Liver (tissue), 3 donors: Measurements from ENCODE around the gene MACROH2A1.

Experiments used
- FOXA1 ChIP-seq: IDR thresholded peaks from 2 replicates; pipeline ENCODE4 v1.6.1; 2016; ENCODE audit warnings: antibody characterized with exemption
- FOXA2 ChIP-seq: IDR thresholded peaks from 2 replicates; pipeline ENCODE4 v1.6.1; 2016; ENCODE audit warnings: antibody characterized with exemption
- GABPA ChIP-seq, 2 donors: IDR thresholded peaks in 1 of 2; conservative IDR thresholded peaks in 1 of 2; 2 replicates each; pipeline ENCODE4 v1.6.1; 2016; ENCODE audit warnings: antibody characterized with exemption in 2 of 2, mild to moderate bottlenecking in 1 of 2, moderate library complexity in 1 of 2
- HNF4G ChIP-seq: IDR thresholded peaks from 2 replicates; pipeline ENCODE4 v1.6.1; 2016; ENCODE audit warnings: antibody characterized with exemption
- JUND ChIP-seq, 2 donors: IDR thresholded peaks; 2 replicates each; pipeline ENCODE4 v1.6.1; 2016; ENCODE audit warnings: antibody characterized with exemption in 2 of 2
- NR2F2 ChIP-seq: IDR thresholded peaks from 2 replicates; pipeline ENCODE4 v1.6.1; 2016; ENCODE audit warnings: antibody characterized with exemption
- RAD21 ChIP-seq, 2 donors: IDR thresholded peaks; 2 replicates each; pipeline ENCODE4 v1.6.1; 2016; ENCODE audit warnings: antibody characterized with exemption in 2 of 2, mild to moderate bottlenecking in 2 of 2
- REST ChIP-seq: IDR thresholded peaks from 2 replicates; pipeline ENCODE4 v1.6.1; 2016; ENCODE audit warnings: antibody characterized with exemption, mild to moderate bottlenecking
- SP1 ChIP-seq: IDR thresholded peaks from 2 replicates; pipeline ENCODE4 v1.6.1; 2018; ENCODE audit warnings: antibody characterized with exemption, mild to moderate bottlenecking
- TAF1 ChIP-seq: conservative IDR thresholded peaks from 2 replicates; pipeline ENCODE4 v1.6.1; 2016; ENCODE audit warnings: antibody characterized with exemption, mild to moderate bottlenecking
- YY1 ChIP-seq: IDR thresholded peaks from 2 replicates; pipeline ENCODE4 v1.6.1; 2016; ENCODE audit warnings: antibody characterized with exemption, mild to moderate bottlenecking
- TF ChIP-seq, protein P1 (sequence below): fragments of 150-350 bp; IDR thresholded peaks from 2 replicates; pipeline ENCODE4 v1.5.1; 2017; ENCODE audit warnings: improper control_type of control experiment, low read depth, low read length; ENCODE audit not compliant: missing input control
- TF ChIP-seq, protein P2 (sequence below): IDR thresholded peaks from 2 replicates; pipeline ENCODE4 v1.6.1; 2016; ENCODE audit warnings: antibody characterized with exemption
- TF ChIP-seq, protein P3 (sequence below): IDR thresholded peaks from 2 replicates; pipeline ENCODE4 v1.6.1; 2016; ENCODE audit warnings: antibody characterized with exemption
- donor health status: healthy.
- donor health status: healthy.

GRCh38 chr5:135446206-135446605 is 47.2 kb upstream of the MACROH2A1 start:
- TF ChIP-seq SP1 (no peak), TAF1 (no peak), YY1 (no peak), REST (no peak), HNF4G (no peak), NR2F2 (no peak), JUND (IDR thresholded peaks at IDR 0.05) (no peak), GABPA (IDR thresholded peaks at IDR 0.05 in 1 of 2, conservative IDR thresholded peaks at IDR 0.05 in 1 of 2) (no peak), FOXA1 (no peak), FOXA2 (no peak), RAD21 (IDR thresholded peaks at IDR 0.05) (no peak)
- TF ChIP-seq, protein P1, sequence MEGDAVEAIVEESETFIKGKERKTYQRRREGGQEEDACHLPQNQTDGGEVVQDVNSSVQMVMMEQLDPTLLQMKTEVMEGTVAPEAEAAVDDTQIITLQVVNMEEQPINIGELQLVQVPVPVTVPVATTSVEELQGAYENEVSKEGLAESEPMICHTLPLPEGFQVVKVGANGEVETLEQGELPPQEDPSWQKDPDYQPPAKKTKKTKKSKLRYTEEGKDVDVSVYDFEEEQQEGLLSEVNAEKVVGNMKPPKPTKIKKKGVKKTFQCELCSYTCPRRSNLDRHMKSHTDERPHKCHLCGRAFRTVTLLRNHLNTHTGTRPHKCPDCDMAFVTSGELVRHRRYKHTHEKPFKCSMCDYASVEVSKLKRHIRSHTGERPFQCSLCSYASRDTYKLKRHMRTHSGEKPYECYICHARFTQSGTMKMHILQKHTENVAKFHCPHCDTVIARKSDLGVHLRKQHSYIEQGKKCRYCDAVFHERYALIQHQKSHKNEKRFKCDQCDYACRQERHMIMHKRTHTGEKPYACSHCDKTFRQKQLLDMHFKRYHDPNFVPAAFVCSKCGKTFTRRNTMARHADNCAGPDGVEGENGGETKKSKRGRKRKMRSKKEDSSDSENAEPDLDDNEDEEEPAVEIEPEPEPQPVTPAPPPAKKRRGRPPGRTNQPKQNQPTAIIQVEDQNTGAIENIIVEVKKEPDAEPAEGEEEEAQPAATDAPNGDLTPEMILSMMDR, result no peak
- TF ChIP-seq, protein P2, sequence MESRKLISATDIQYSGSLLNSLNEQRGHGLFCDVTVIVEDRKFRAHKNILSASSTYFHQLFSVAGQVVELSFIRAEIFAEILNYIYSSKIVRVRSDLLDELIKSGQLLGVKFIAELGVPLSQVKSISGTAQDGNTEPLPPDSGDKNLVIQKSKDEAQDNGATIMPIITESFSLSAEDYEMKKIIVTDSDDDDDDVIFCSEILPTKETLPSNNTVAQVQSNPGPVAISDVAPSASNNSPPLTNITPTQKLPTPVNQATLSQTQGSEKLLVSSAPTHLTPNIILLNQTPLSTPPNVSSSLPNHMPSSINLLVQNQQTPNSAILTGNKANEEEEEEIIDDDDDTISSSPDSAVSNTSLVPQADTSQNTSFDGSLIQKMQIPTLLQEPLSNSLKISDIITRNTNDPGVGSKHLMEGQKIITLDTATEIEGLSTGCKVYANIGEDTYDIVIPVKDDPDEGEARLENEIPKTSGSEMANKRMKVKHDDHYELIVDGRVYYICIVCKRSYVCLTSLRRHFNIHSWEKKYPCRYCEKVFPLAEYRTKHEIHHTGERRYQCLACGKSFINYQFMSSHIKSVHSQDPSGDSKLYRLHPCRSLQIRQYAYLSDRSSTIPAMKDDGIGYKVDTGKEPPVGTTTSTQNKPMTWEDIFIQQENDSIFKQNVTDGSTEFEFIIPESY, result no peak
- TF ChIP-seq, protein P3, sequence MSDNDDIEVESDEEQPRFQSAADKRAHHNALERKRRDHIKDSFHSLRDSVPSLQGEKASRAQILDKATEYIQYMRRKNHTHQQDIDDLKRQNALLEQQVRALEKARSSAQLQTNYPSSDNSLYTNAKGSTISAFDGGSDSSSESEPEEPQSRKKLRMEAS, result no peak
